Keratinocyte (primary cell): Measurements from ENCODE around the gene BEND4. TPM values are rescaled to one million over a fixed set of nuclear protein-coding genes. Genes with fewer than 3 reads are reported as not detected.

Experiments
- DNase-seq: peaks from one replicate; pipeline ENCODE4 v3.0.0-alpha.2; 2011; ENCODE audit warnings: low read depth, missing footprints, low spot score
- FAIRE-seq: peaks from 2 replicates; lab custom pipeline; 2011; peaks lifted over from hg19 to GRCh38; lab: Jason Lieb, UNC
- H2AFZ ChIP-seq: 2 replicates; pipeline ENCODE4 v1.6.0; 2012; ENCODE audit warnings: low read length, control low read depth, inconsistent platforms; ENCODE audit not compliant: control insufficient read depth
- H3K27ac ChIP-seq: 2 replicates; pipeline ENCODE4 v1.5.1; 2011; ENCODE audit warnings: low read length; ENCODE audit not compliant: control insufficient read depth, insufficient read depth
- H3K27me3 ChIP-seq: 3 replicates; pipeline ENCODE4 v1.6.0; 2011; ENCODE audit warnings: low read length; ENCODE audit not compliant: control insufficient read depth, insufficient read depth; ENCODE audit errors: extremely low read depth
- H3K36me3 ChIP-seq, 2 experiments: 2 replicates in 1 of 2; 3 replicates in 1 of 2; pipeline ENCODE4 v1.5.1; 2011; ENCODE audit warnings: low read length in 2 of 2, mild to moderate bottlenecking in 1 of 2; ENCODE audit not compliant: control insufficient read depth in 2 of 2, insufficient read depth in 2 of 2; ENCODE audit errors: extremely low read depth in 1 of 2
- H3K4me1 ChIP-seq: 3 replicates; pipeline ENCODE4 v1.5.1; 2011; ENCODE audit warnings: low read length; ENCODE audit not compliant: control insufficient read depth, insufficient read depth; ENCODE audit errors: extremely low read depth
- H3K4me2 ChIP-seq: 3 replicates; pipeline ENCODE4 v1.6.0; 2011; ENCODE audit warnings: low read depth, low read length; ENCODE audit not compliant: control insufficient read depth, insufficient read depth; ENCODE audit errors: extremely low read depth
- H3K4me3 ChIP-seq, 3 experiments: fragments of 200-600 bp in 1 of 3; sonication (generic) in 1 of 3; 2 replicates in 2 of 3; 3 replicates in 1 of 3; pipeline ENCODE4 v1.5.1; 2011 to 2016; ENCODE audit warnings: low read length in 3 of 3, mild to moderate bottlenecking in 3 of 3, control low read depth in 2 of 3, inconsistent platforms in 1 of 3, low read depth in 1 of 3, mixed read lengths in 1 of 3, mixed run types in 1 of 3, moderate library complexity in 1 of 3; ENCODE audit not compliant: control insufficient read depth in 2 of 3, insufficient read depth in 2 of 3; ENCODE audit errors: extremely low read depth in 1 of 3
- H3K79me2 ChIP-seq: 2 replicates; pipeline ENCODE4 v1.6.0; 2012; ENCODE audit warnings: low read length; ENCODE audit not compliant: control insufficient read depth, insufficient read depth
- H3K9ac ChIP-seq: 3 replicates; pipeline ENCODE4 v1.6.0; 2011; ENCODE audit warnings: low read length; ENCODE audit not compliant: control insufficient read depth, insufficient read depth; ENCODE audit errors: extremely low read depth
- H3K9me1 ChIP-seq: 3 replicates; pipeline ENCODE4 v1.6.0; 2011; ENCODE audit warnings: low read length; ENCODE audit not compliant: control insufficient read depth, insufficient read depth; ENCODE audit errors: extremely low read depth
- H3K9me3 ChIP-seq: 2 replicates; pipeline ENCODE4 v1.5.1; 2012; ENCODE audit warnings: low read depth, low read length; ENCODE audit not compliant: control insufficient read depth
- H4K20me1 ChIP-seq: 3 replicates; pipeline ENCODE4 v1.6.0; 2011; ENCODE audit warnings: low read length; ENCODE audit not compliant: control insufficient read depth, insufficient read depth; ENCODE audit errors: extremely low read depth
- CTCF ChIP-seq, 3 experiments: IDR thresholded peaks in 1 of 3; conservative IDR thresholded peaks in 1 of 3; optimal IDR thresholded peaks in 1 of 3; 2 replicates in 2 of 3; 3 replicates in 1 of 3; pipeline versions ENCODE3 to v1.5.1; 2011; ENCODE audit warnings: low read length in 3 of 3, mild to moderate bottlenecking in 3 of 3, moderate library complexity in 2 of 3, control low read depth in 1 of 3, inconsistent platforms in 1 of 3; ENCODE audit not compliant: insufficient read depth in 2 of 3; ENCODE audit errors: extremely low read depth in 1 of 3
- EZH2 ChIP-seq: IDR thresholded peaks from one replicate; pipeline ENCODE4 v1.6.1; 2012; ENCODE audit warnings: inconsistent platforms, mild to moderate bottlenecking, low read length, moderate library complexity
- dilution Hi-C: fragments of 300-500 bp; cut with MboI; formaldehyde crosslinking; loops from one replicate; pipeline ENCODE4 v1.7.0; 2020; ENCODE audit warnings: low sequenced_read_pairs; ENCODE audit not compliant: extremely low pct_ligation_motif_present
- polyA plus RNA-seq, 5 experiments: library from polyadenylated mRNA; depleted of rRNA in 3 of 5; stranded (reverse) in 3 of 5; stranded (forward) in 1 of 5; unstranded in 1 of 5; fragments of >200 nt; gene quantifications; 1 replicate in 1 of 5; 2 replicates in 3 of 5; 3 replicates in 1 of 5; pipeline versions ENCODE4 v1.2.1 to v1.2.3, GENCODE V29; 2011 to 2012; ENCODE audit warnings: missing spikeins in 2 of 5, low read depth in 1 of 5, low replicate concordance in 1 of 5

The BEND4 gene
- polyA plus RNA-seq, 1 donor (not counting 4 experiments of a cell fraction or from before 2014, with no cell fraction given), result not detected

- Histone ChIP-seq H3K9ac (no peak overlapping the region), H3K9me3 (no peaks in the 10 kb centered on the region), H3K27ac (no peak overlapping the region), H2AFZ (no peak overlapping the region), H4K20me1 (no peaks in the 10 kb centered on the region), H3K27me3 (peaks cover 41% of the 10 kb centered on the region), H3K4me3 (no peak overlapping the region), H3K36me3 (no peaks in the 10 kb centered on the region), H3K4me1 (no peaks in the 10 kb centered on the region), H3K79me2 (no peaks in the 10 kb centered on the region), H3K9me1 (no peaks in the 10 kb centered on the region), H3K4me2 (no peak overlapping the region)
- FAIRE-seq (no peak), DNase-seq (no peak)
- TF ChIP-seq EZH2, result no peak
- TF ChIP-seq CTCF (optimal IDR thresholded peaks at IDR 0.05 in 1 of 3, IDR thresholded peaks at IDR 0.05 in 1 of 3, conservative IDR thresholded peaks at IDR 0.05 in 1 of 3; ENCODE audit: extremely low read depth in 1 of 3, insufficient read depth in 2 of 3, low read length in 3 of 3), result no peak
- dilution Hi-C loops, result no loop called here
Measured at GRCh38 chr4:42149004-42149403, 3.5 kb downstream of the BEND4 start.

GRCh38 chr4:42148425-42148824 is 4.0 kb downstream of the BEND4 start:
- Histone ChIP-seq H3K4me3 (no peak overlapping the region), H2AFZ (no peak overlapping the region), H4K20me1 (no peaks in the 10 kb centered on the region), H3K27me3 (peaks cover 39% of the 10 kb centered on the region), H3K9ac (no peak overlapping the region), H3K79me2 (no peaks in the 10 kb centered on the region), H3K27ac (no peak overlapping the region), H3K9me3 (no peaks in the 10 kb centered on the region), H3K36me3 (no peaks in the 10 kb centered on the region), H3K4me1 (no peaks in the 10 kb centered on the region), H3K4me2 (no peak overlapping the region), H3K9me1 (no peaks in the 10 kb centered on the region)
- FAIRE-seq, result no peak
- TF ChIP-seq CTCF (optimal IDR thresholded peaks at IDR 0.05 in 1 of 3, IDR thresholded peaks at IDR 0.05 in 1 of 3, conservative IDR thresholded peaks at IDR 0.05 in 1 of 3; ENCODE audit: extremely low read depth in 1 of 3, insufficient read depth in 2 of 3, low read length in 3 of 3), result no peak
- TF ChIP-seq EZH2, result no peak
- no peak for DNase-seq
- dilution Hi-C loops, result no loop called here
